DMS153 treated with DMSO at 0.1 percent for 48 hours (cell line): Measurements from ENCODE around the gene DUOX1.

Experiments used
- DNase-seq: peaks from one replicate; lab custom pipeline; 2025; ENCODE audit not compliant: unreplicated experiment; lab: John Stamatoyannopoulos, UW

DUOX1 gene

GRCh38 chr15:45105586-45105985, 24.2 kb upstream of the DUOX1 start:
- DNase-seq: no peak

- DNase-seq: no peak
Observed at GRCh38 chr15:45106002-45106790, 23.6 kb upstream of the DUOX1 start.

GRCh38 chr15:45107941-45108630, 21.7 kb upstream of the DUOX1 start:
- no peak for DNase-seq

DNA sequence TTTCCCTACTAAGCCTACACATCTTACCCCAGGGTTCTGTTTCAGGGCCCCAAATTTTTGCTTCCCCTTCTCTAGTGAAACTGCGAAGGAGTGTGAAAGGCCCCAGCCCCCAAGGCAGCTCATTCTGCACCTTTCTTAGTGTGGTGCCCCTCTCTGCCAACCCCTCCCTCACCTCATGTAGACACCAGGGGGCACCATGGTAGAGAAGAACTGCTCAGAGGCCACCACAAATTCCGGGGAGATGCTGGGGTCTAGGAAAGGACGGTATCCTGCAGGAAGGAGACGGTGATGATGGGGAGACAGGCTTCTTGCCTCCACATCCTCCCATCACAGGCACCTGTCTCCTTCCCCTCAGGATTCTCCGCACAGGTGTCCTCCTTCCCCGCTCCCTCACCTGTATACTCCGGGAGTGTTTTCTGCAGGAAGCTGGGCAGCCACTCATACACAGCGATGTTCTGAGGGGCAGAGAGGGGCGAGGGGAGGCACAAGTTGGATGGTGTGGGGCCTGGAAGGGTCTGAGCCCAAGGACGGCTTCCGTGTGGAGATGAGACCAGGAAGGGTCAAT, 19.5 kb upstream of the DUOX1 start:
- DNase-seq: no peak

DNA sequence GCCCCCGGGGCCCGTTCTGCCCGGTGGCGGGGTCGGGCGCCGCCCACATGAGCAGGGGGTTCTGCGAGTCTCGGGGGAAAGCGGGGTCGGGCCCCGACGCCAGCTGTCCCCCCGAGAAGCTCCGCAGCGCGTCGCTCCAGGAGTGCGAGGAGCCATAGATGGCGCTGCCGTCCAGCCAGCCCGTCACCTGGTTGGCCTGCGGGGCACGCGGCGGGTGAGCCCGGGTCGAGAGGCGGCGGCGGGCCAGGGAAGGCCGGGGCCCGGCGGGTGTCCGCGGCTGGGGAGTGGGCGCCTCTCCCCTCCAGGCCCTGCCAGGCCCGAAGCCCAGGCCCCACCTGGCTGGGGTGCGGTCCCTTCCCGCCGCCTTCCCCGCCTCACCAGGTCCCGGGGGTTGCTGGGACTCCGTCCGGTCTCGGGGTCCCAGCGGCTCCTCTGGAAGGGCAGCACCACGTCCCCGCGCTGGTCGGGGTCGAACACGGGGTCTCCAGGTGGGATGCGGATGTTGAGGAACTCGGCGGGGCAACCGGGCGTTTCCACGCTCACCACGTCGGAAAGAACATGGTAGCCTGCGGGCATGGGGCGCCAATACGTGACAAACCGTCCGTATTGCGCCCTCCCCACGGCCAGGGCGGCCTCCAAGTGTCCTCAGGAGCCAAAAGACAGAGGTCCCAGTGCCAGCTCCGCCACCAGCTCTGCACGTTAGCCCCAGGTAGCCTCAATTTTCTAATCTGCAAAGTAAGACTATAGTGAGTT, 18.2 kb upstream of the DUOX1 start:
- DNase-seq: no peak

- DNase-seq: no peak
Observed at GRCh38 chr15:45112143-45112590, 17.6 kb upstream of the DUOX1 start.

DNA sequence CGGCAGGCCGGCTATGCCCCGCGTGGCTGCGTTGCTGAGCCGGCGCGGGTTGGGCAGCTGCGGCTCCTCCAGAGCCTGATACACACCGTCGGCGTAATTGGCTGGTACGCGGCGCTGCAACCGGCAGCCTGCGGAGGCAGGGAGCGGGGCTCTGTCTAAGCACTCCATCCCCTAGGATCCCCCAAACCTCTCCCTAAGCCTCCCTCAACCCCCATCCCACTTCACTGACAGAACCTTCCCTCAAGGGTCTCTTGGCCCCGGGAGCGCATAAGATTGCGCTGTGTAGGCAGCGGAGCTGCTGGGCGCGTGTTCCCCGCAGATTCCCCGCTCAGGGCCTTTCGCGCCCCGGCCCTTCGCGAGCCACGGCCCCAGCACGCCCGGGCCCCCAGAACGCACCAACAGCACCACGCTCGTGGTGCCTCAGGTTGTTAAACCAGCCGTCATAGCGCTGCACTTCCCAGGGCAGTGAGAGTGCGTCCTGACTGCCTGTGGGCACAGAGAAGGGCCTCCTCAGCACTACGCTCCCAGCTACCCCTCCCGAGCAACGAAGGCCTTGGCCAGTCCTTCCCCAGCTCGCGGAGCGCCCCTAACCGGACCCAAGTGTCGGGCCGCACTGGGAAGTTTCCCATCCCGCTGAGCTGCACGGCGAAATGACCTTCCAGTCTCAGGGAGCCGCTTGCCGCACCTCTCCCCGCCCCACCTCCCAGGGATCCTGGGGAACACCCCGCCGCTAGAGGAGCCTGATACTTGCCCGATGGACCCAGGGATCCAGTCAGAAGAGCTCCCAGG, 17.0 kb upstream of the DUOX1 start:
- no peak for DNase-seq

GRCh38 chr15:45113380-45113990, 16.3 kb upstream of the DUOX1 start:
- no peak for DNase-seq

DNA sequence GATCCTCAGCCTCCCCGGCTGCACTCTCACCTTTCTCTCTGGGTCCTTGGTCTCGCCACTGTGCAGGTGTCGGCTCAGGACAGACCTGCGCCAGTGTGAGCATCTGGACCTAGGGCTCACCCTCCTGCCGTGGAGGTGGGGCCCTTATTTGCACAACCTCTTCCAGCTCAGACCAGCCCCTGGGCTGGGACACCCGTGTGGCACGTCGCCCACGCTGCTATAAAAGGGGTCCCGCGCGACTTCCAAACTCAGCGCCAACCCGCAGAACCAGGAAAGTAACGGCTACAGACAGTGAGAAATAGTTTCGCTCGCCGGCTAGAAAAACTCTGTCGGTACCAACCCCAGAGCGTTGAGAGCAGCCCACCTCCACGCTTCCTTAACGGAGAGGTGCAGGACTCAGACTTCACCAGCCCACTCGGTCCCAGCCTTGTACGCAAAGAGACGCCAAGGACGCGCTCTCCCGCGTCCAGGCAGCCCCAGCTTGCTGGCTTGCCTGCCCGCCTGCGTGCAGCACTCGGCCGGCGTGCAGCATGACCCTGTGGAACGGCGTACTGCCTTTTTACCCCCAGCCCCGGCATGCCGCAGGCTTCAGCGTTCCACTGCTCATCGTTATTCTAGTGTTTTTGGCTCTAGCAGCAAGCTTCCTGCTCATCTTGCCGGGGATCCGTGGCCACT, 15.6 kb upstream of the DUOX1 start, which contains the start of the genes DUOX2 and DUOXA2:
DUOX2 (minus strand) TSS at position 97 of the 675 bp plus-strand sequence. CDS start 761 bp downstream, outside the sequence.
DUOXA2 (plus strand) TSS at position 251 of the 675 bp plus-strand sequence; CDS start at position 531, 280 bp downstream.
- no peak for DNase-seq

DNA sequence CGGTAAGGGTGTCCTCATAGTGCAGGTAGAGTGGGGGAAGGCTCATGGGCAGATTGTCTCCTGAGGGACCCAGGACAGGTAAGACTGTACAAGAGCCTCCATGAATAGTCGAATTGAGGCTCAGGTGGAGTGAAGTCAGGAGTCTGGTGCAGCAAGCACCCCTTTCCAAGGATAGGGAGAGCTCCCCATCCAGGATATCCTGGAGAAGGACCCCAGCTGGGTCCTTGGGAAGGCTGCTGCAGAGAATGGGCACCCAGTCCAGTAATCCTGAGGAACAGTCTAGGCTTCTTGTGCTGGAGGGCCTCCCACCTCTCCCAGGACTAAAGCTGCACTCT, 15.1 kb upstream of the DUOX1 start:
- DNase-seq: no peak

GRCh38 chr15:45115312-45115820, 14.4 kb upstream of the DUOX1 start:
- no peak for DNase-seq

GRCh38 chr15:45116006-45116481, 13.8 kb upstream of the DUOX1 start:
- DNase-seq: no peak

DNA sequence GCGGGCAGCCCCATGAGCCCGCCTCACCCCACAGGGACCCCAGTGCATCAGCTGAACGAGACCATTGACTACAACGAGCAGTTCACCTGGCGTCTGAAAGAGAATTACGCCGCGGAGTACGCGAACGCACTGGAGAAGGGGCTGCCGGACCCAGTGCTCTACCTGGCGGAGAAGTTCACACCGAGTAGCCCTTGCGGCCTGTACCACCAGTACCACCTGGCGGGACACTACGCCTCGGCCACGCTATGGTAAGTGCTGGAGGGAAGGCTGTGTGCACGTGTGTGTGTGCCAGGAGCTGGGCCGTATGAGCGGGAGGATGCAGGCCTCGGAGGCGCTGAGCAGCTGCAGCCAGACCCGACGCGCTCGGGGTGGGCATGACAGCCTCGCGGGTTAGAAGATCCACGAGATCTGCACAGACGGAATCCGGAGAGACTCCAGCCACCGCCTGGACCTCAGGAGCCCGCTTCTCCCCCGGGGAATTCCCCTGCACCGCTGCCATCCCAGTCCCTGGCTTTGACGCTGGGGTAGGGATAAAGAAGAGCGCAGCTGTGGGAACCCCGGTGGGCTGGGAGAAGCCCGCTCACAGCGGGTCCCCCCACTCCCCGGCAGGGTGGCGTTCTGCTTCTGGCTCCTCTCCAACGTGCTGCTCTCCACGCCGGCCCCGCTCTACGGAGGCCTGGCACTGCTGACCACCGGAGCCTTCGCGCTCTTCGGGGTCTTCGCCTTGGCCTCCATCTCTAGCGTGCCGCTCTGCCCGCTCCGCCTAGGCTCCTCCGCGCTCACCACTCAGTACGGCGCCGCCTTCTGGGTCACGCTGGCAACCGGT, 13.1 kb upstream of the DUOX1 start:
- no peak for DNase-seq

DNA sequence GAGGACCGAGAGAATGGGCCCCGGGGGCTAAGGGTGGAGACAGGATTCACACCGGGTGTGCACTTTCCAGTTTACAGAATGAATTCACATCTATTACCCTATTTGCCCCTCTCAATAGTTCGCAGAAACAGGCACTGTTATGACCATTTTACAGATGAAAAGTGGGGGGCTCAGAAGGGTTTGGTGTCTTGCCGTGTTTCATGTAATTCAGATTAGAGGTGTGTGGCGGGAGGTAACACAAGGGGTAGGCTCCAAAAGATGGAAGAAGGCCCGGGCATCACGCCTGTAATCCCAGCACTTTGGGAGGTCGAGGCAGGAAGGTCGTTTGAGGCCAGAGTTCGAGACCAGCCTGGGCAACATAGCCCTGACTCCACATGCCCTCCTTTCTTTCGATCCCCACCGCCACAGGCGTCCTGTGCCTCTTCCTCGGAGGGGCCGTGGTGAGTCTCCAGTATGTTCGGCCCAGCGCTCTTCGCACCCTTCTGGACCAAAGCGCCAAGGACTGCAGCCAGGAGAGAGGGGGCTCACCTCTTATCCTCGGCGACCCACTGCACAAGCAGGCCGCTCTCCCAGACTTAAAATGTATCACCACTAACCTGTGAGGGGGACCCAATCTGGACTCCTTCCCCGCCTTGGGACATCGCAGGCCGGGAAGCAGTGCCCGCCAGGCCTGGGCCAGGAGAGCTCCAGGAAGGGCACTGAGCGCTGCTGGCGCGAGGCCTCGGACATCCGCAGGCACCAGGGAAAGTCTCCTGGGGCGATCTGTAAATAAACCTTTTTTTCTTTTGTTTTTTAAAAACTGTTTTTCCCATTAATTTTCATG, 12.3 kb upstream of the DUOX1 start:
- no peak for DNase-seq

- peak; percentile 68 for DNase-seq
Observed at GRCh38 chr15:45118131-45118588, 11.6 kb upstream of the DUOX1 start.

DNA sequence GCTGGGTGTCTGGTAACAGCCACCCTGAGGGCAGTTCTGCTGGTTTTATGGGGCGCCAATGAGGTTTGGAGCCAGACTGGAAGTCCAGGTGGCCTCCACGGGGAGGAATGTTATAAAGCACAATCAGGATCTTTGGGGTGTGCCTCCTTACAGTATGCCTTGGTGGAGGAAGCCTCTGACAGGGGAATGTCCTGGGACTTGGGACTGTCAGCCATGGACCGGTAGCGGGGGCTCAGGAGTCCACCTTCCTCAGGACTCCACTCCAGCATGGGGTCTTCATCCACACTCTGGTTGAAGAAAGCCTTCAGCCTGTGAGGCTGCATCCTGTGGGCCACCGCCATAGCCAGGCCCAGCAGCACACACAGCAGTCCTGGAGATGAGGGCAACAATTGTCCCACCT, 10.8 kb upstream of the DUOX1 start:
- no peak for DNase-seq
